Naive thymus-derived CD8-positive, alpha-beta T cell (primary cell): Measurements from ENCODE around the gene STRN3. TPM values are rescaled to one million over a fixed set of nuclear protein-coding genes. Genes with fewer than 3 reads are reported as not detected.
"Not testable (repeated sequence)": the region's sequence is repeated elsewhere in the genome, so short reads cannot be mapped to it uniquely, and the experiment has no call there.

Experiments
- ATAC-seq, 2 donors: fragments of 150-1000 bp; cut with Tn5 transposase in 1 of 2; sonication (Bioruptor Pico), chemical (Tn5 transposase) in 1 of 2; 1 replicate in 1 of 2; 2 replicates in 1 of 2; pipeline ENCODE4 v1.10.0; 2021; ENCODE audit warnings: mild to moderate bottlenecking in 2 of 2, moderate library complexity in 2 of 2
- POLR2A ChIA-PET: fragments of 350-600 bp; sonication (Branson Sonifier 250); formaldehyde crosslinking; loops from one replicate; lab custom pipeline; 2021; ENCODE audit warnings: antibody characterized with exemption; lab: Charles Lee
- DNase-seq, 10 donors: peaks; one replicate each; pipeline versions ENCODE4 v3.0.0 to v3.0.0-alpha.2; 2020 to 2022
- H3K27ac Mint-ChIP-seq, 10 donors: one replicate each; pipeline ENCODE4 v1.8.0; 2020 to 2022; ENCODE audit warnings: mild to moderate bottlenecking in 10 of 10, mixed read lengths in 10 of 10, moderate library complexity in 4 of 10, inconsistent platforms in 1 of 10
- H3K27me3 Mint-ChIP-seq, 5 donors: one replicate each; pipeline ENCODE4 v1.8.0; 2021 to 2022; ENCODE audit warnings: mixed read lengths in 5 of 5
- H3K36me3 Mint-ChIP-seq, 3 donors: one replicate each; pipeline ENCODE4 v1.8.0; 2020 to 2022; ENCODE audit warnings: mixed read lengths in 3 of 3, mild to moderate bottlenecking in 2 of 3, inconsistent platforms in 1 of 3
- H3K4me1 Mint-ChIP-seq, 4 donors: one replicate each; pipeline ENCODE4 v1.8.0; 2021 to 2022; ENCODE audit warnings: mixed read lengths in 4 of 4
- H3K4me3 Mint-ChIP-seq, 10 donors: one replicate each; pipeline ENCODE4 v1.8.0; 2020 to 2022; ENCODE audit warnings: mild to moderate bottlenecking in 10 of 10, mixed read lengths in 10 of 10, moderate library complexity in 6 of 10, inconsistent platforms in 1 of 10
- H3K9me3 Mint-ChIP-seq, 9 donors: one replicate each; pipeline ENCODE4 v1.8.0; 2020 to 2022; ENCODE audit warnings: mixed read lengths in 9 of 9, mild to moderate bottlenecking in 3 of 9, inconsistent platforms in 1 of 9, moderate library complexity in 1 of 9
- polyA plus RNA-seq, 3 donors: library from polyadenylated mRNA; unstranded; fragments of 300-500 nt; fragmentation: Illumina TruSeq; gene quantifications; one replicate each; pipeline ENCODE4 v1.2.3, GENCODE V29; 2021
- total RNA-seq, 8 experiments: library from RNA in 2 of 8; stranded (reverse) in 2 of 8; gene quantifications; one replicate each; pipeline ENCODE4 v1.2.3 and lab custom pipeline; 2021 to 2026

The STRN3 gene
- total and polyA plus RNA-seq, 5 experiments from 2014 or later, result 3.0 to 26.8 (median 4.8) TPM

GRCh38 chr14:31052905-31053586 lies 26.9 kb upstream of the STRN3 start:
- H3K9me3 Mint-ChIP-seq, H3K27me3 Mint-ChIP-seq, H3K27ac Mint-ChIP-seq, ATAC-seq, DNase-seq, H3K4me3 Mint-ChIP-seq: not testable (repeated sequence)
- Mint-ChIP-seq H3K36me3 (peaks cover 0 to 13% (median 0%) of the 10 kb centered on the region in 3 donors), H3K4me1 (peaks cover 2 to 13% (median 5%) of the 10 kb centered on the region in 4 donors)
- POLR2A ChIA-PET, result interaction anchor here (0.7 kb wide), 1 partner anchor 48 kb away, joined by 4 read pairs; no protein-coding TSS in a partner anchor

- Mint-ChIP-seq H3K27ac (no peak overlapping the region), H3K27me3 (no peaks in the 10 kb centered on the region), H3K4me1 (peaks cover 0 to 5% (median 4%) of the 10 kb centered on the region in 4 donors), H3K36me3 (peaks cover 0 to 15% (median 0%) of the 10 kb centered on the region in 3 donors), H3K4me3 (no peak overlapping the region), H3K9me3 (no peaks in the 10 kb centered on the region)
- DNase-seq (no peak), ATAC-seq (no peak)
- POLR2A ChIA-PET, result interaction anchor here (0.6 kb wide), 1 partner anchor 197 kb away, joined by 3 read pairs; no protein-coding TSS in a partner anchor
Measured at GRCh38 chr14:31051511-31051910, 25.3 kb upstream of the STRN3 start.

- H3K9me3 Mint-ChIP-seq, result no peaks in the 10 kb centered on the region
- ATAC-seq (no peak), DNase-seq (no peak)
- H3K27me3 Mint-ChIP-seq, result no peaks in the 10 kb centered on the region
- POLR2A ChIA-PET, result interaction anchor here (0.6 kb wide), 1 partner anchor 196 kb away, joined by 3 read pairs; no protein-coding TSS in a partner anchor
- H3K4me1 Mint-ChIP-seq, result peaks cover 0 to 8% (median 4%) of the 10 kb centered on the region in 4 donors
- peaks cover 0 to 15% (median 0%) of the 10 kb centered on the region in 3 donors for H3K36me3 Mint-ChIP-seq
- no peak overlapping the region for H3K4me3 Mint-ChIP-seq
- no peak overlapping the region for H3K27ac Mint-ChIP-seq
Measured at GRCh38 chr14:31051023-31051422, 24.8 kb upstream of the STRN3 start.

GRCh38 chr14:31047503-31047902 lies 21.3 kb upstream of the STRN3 start:
- Mint-ChIP-seq H3K9me3 (no peaks in the 10 kb centered on the region), H3K36me3 (peaks cover 0 to 14% (median 0%) of the 10 kb centered on the region in 3 donors), H3K4me1 (peaks cover 0 to 13% (median 4%) of the 10 kb centered on the region in 4 donors), H3K4me3 (no peak overlapping the region), H3K27me3 (no peaks in the 10 kb centered on the region), H3K27ac (no peak overlapping the region)
- POLR2A ChIA-PET, result interaction anchor here (1.1 kb wide), 1 partner anchor 19 kb away, joined by 3 read pairs; no protein-coding TSS in a partner anchor
- ATAC-seq, result no peak
- DNase-seq, result no peak

- ATAC-seq, result no peak
- Mint-ChIP-seq H3K27me3 (no peaks in the 10 kb centered on the region), H3K36me3 (peaks cover 0 to 7% (median 0%) of the 10 kb centered on the region in 3 donors), H3K9me3 (no peaks in the 10 kb centered on the region), H3K4me3 (no peak overlapping the region), H3K27ac (no peak overlapping the region), H3K4me1 (peaks cover 0 to 13% (median 3%) of the 10 kb centered on the region in 4 donors)
- DNase-seq, result no peak
- POLR2A ChIA-PET, result no interaction called here
Measured at GRCh38 chr14:31045501-31046080, 19.4 kb upstream of the STRN3 start.

GRCh38 chr14:31043379-31043778 lies 17.2 kb upstream of the STRN3 start:
- no peaks in the 10 kb centered on the region for H3K27me3 Mint-ChIP-seq
- peaks cover 0 to 10% (median 2%) of the 10 kb centered on the region in 3 donors for H3K36me3 Mint-ChIP-seq
- H3K4me3 Mint-ChIP-seq, result no peak overlapping the region
- POLR2A ChIA-PET, result interaction anchor here (0.6 kb wide), 1 partner anchor 66 kb away, joined by 4 read pairs; no protein-coding TSS in a partner anchor
- no peaks in the 10 kb centered on the region for H3K9me3 Mint-ChIP-seq
- H3K27ac Mint-ChIP-seq, result peak overlapping the region in 1 of 10 donors; percentile 42
- DNase-seq (no peak), ATAC-seq (no peak)
- H3K4me1 Mint-ChIP-seq, result peaks cover 0 to 13% (median 3%) of the 10 kb centered on the region in 4 donors

- Mint-ChIP-seq H3K27ac (peak overlapping the region in 1 of 10 donors; percentile 42), H3K4me1 (peaks cover 0 to 13% (median 3%) of the 10 kb centered on the region in 4 donors), H3K36me3 (peaks cover 0 to 13% (median 4%) of the 10 kb centered on the region in 3 donors)
- DNase-seq, POLR2A ChIA-PET, H3K27me3 Mint-ChIP-seq, H3K9me3 Mint-ChIP-seq, ATAC-seq, H3K4me3 Mint-ChIP-seq: not testable (repeated sequence)
Measured at GRCh38 chr14:31042893-31043292, 16.7 kb upstream of the STRN3 start.

- DNase-seq (no peak), ATAC-seq (no peak)
- H3K27ac Mint-ChIP-seq, result no peak overlapping the region
- no peak overlapping the region for H3K4me3 Mint-ChIP-seq
- POLR2A ChIA-PET, result no interaction called here
- peaks cover 0 to 18% (median 4%) of the 10 kb centered on the region in 3 donors for H3K36me3 Mint-ChIP-seq
- no peaks in the 10 kb centered on the region for H3K27me3 Mint-ChIP-seq
- peaks cover 0 to 13% (median 3%) of the 10 kb centered on the region in 4 donors for H3K4me1 Mint-ChIP-seq
- H3K9me3 Mint-ChIP-seq, result no peaks in the 10 kb centered on the region
Measured at GRCh38 chr14:31042300-31042699, 16.1 kb upstream of the STRN3 start.

- no peak for ATAC-seq
Measured at GRCh38 chr14:31038521-31039166, 12.5 kb upstream of the STRN3 start.

GRCh38 chr14:31037709-31038221 lies 11.6 kb upstream of the STRN3 start:
- POLR2A ChIA-PET, result interaction anchor here (1.0 to 1.5 kb wide), 2 partner anchors 11 to 170 kb away, joined by 3 to 4 read pairs; partner anchors contain the start of genes HECTD1 and STRN3
- no peak overlapping the region for H3K4me3 Mint-ChIP-seq
- no peaks in the 10 kb centered on the region for H3K9me3 Mint-ChIP-seq

More at GRCh38 chr14:31038521-31039166, 12.5 kb upstream of the STRN3 start:
- H3K4me3 Mint-ChIP-seq, result no peak overlapping the region
- POLR2A ChIA-PET, result interaction anchor here (1.0 to 1.5 kb wide), 2 partner anchors 12 to 169 kb away, joined by 3 to 4 read pairs; partner anchors contain the start of genes HECTD1 and STRN3
- no peak for DNase-seq
- H3K4me1 Mint-ChIP-seq, result peaks cover 0 to 8% (median 3%) of the 10 kb centered on the region in 4 donors
- no peaks in the 10 kb centered on the region for H3K9me3 Mint-ChIP-seq
- no peaks in the 10 kb centered on the region for H3K27me3 Mint-ChIP-seq
- H3K27ac Mint-ChIP-seq, result no peak overlapping the region
- peaks cover 0 to 23% (median 7%) of the 10 kb centered on the region in 3 donors for H3K36me3 Mint-ChIP-seq

GRCh38 chr14:31036552-31036951 lies 10.4 kb upstream of the STRN3 start:
- no peak for ATAC-seq
- H3K4me1 Mint-ChIP-seq, result peaks cover 4 to 12% (median 9%) of the 10 kb centered on the region in 4 donors
- peaks cover 0 to 29% (median 7%) of the 10 kb centered on the region in 3 donors for H3K36me3 Mint-ChIP-seq
- H3K9me3 Mint-ChIP-seq, result no peaks in the 10 kb centered on the region
- no peak overlapping the region for H3K27ac Mint-ChIP-seq
- DNase-seq, result no peak
- POLR2A ChIA-PET, result no interaction called here
- no peaks in the 10 kb centered on the region for H3K27me3 Mint-ChIP-seq
- no peak overlapping the region for H3K4me3 Mint-ChIP-seq

More at GRCh38 chr14:31037709-31038221, 11.6 kb upstream of the STRN3 start:
- Mint-ChIP-seq H3K27ac (no peak overlapping the region), H3K4me1 (peaks cover 0 to 7% (median 3%) of the 10 kb centered on the region in 4 donors), H3K36me3 (peaks cover 0 to 29% (median 7%) of the 10 kb centered on the region in 3 donors), H3K27me3 (no peaks in the 10 kb centered on the region)
- DNase-seq (no peak), ATAC-seq (no peak)

GRCh38 chr14:31030469-31030868 lies 4.3 kb upstream of the STRN3 start:
- H3K9me3 Mint-ChIP-seq, result no peaks in the 10 kb centered on the region
- H3K4me1 Mint-ChIP-seq, result peaks cover 21 to 45% (median 38%) of the 10 kb centered on the region in 4 donors
- peak overlapping the region in 6 of 10 donors; percentile 2 to 73 (median 56) for H3K27ac Mint-ChIP-seq
- POLR2A ChIA-PET, result no interaction called here
- no peak overlapping the region for H3K4me3 Mint-ChIP-seq
- no peak for ATAC-seq
- no peak for DNase-seq
- H3K27me3 Mint-ChIP-seq, result no peaks in the 10 kb centered on the region
- H3K36me3 Mint-ChIP-seq, result peaks cover 0 to 11% (median 0%) of the 10 kb centered on the region in 3 donors
